ENCODE measurements around the gene IDI1. TPM values are rescaled to one million over a fixed set of nuclear protein-coding genes. Genes with fewer than 3 reads are reported as not detected.
A peak's percentile ranks its signal among the peaks of the same experiment; 100 is the strongest.

Gene IDI1
- total and polyA plus RNA-seq, 4 experiments from 2014 or later, result 30.3 to 45.4 (median 38.8) TPM

DNA sequence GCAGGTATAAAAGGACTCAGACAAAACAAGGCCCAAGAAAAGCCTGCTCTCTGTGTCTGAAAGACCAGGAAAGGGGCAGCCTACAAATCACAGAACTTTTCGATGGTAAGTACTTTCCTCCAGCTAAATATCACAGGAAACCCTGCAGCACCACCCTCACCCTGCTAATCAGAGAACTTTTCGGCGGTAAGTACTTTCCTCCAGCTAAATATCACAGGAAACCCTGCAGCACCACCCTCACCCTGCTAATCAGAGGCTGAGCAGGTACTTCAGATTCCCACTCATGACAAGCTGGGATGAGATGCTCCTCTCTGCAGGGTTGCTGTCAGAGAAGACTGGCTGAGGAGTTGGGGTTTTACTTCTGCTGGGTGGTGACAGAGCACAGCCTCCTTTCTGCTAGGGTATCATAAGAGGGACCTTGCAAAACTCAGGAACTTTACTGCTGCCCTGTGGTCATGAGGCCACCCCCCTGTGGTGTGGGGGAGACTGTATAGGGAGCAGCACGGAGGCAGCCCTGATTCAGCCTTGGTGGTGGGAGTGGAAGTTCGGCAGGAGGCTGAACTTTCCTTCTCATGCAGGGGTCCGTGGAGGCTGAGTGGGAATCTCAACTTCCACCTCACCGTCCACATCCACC is 14.4 kb upstream of the IDI1 start:
- peak; percentile 41 to 50 (median 45) for DNase-seq
- Mint-ChIP-seq H3K36me3 (peaks cover 0 to 7% of the 10 kb centered on the region in 2 donors), H3K4me1 (peaks cover 51 to 85% (median 74%) of the 10 kb centered on the region in 4 donors), H3K9me3 (no peaks in the 10 kb centered on the region), H3K27me3 (no peaks in the 10 kb centered on the region), H3K4me3 (peak overlapping the region; percentile 70 to 83 (median 77)), H3K27ac (peak overlapping the region; percentile 84 to 99 (median 92))
- H3K27me3 ChIP-seq (ENCODE audit: insufficient read depth, low read length), result no peaks in the 10 kb centered on the region
- peaks cover 72% of the 10 kb centered on the region for H3K4me1 ChIP-seq (ENCODE audit: insufficient read depth, low read length)
- H3K9me3 ChIP-seq (ENCODE audit: control insufficient read depth in 1 of 2, low read length in 2 of 2), result no peaks in the 10 kb centered on the region
- intact Hi-C loops (cut with micrococcal nuclease), result loop anchor here (2.0 kb wide), 1 partner anchor 15 kb away; the partner anchor contains the start of gene IDI1
- POLR2A ChIA-PET (ENCODE audit: partially characterized antibody), result interaction anchor here (0.6 to 2.5 kb wide), 6 partner anchors 10 to 75 kb away, joined by 3 to 33 read pairs (median 3); partner anchors contain the start of genes GTPBP4 and IDI1
- CTCF ChIA-PET (ENCODE audit: partially characterized antibody), result interaction anchor here (2.0 kb wide), 1 partner anchor 13 kb away, joined by 5 read pairs; no protein-coding TSS in a partner anchor
- no peaks in the 10 kb centered on the region for H3K36me3 ChIP-seq (ENCODE audit: insufficient read depth, low read length)
- H3K27ac ChIP-seq (ENCODE audit: low read depth, low read length), result peak overlapping the region; percentile 47
- peak overlapping the region in 1 of 2 donors; percentile 24 for H3K4me3 ChIP-seq (ENCODE audit: low read length in 2 of 2)

DNA sequence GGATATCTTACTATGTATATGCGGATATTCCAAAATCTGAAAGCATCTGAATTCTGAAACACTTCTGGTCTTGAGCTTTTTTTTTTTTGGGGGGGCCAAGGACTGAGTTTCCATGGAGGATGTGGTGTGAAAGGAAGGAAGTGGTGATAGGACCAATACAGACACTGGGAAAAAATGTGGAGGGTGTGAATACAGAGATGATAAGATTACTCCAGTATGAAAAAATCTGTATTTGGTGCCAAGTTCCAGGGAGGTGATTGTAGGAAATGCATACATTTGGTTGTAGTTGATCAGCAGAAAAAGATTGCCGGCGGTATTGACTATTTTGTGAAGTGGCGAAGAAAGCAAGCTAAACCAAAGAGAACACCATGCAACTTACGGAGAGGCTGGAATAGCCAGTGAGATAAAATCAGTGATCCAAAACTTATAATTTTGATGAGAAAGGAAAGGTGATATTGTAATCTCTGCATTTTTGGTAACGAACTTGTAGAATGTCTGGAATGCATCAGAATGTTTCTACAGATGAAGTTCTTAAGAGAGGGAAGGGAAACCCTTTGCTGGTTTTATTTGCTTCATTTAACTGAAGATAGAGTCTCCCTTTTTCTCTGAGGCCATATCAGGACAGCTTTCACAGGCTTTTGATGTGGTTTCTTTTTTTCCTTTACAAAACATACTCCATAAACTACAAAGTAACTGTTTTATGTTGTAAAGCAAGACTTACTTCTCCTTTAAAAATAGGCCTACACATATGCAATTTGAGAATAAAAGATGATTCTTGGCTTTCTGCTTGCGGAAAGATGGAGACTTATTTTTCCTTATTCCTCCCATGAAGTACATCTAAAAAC is 13.2 kb upstream of the IDI1 start:
- Histone ChIP-seq H3K36me3 (ENCODE audit: insufficient read depth, low read length) (no peaks in the 10 kb centered on the region), H3K27ac (ENCODE audit: low read depth, low read length) (peak overlapping the region; percentile 47), H3K27me3 (ENCODE audit: insufficient read depth, low read length) (no peaks in the 10 kb centered on the region), H3K4me3 (ENCODE audit: low read length in 2 of 2) (peak overlapping the region in 1 of 2 donors; percentile 24), H3K4me1 (ENCODE audit: insufficient read depth, low read length) (peaks cover 83% of the 10 kb centered on the region), H3K9me3 (ENCODE audit: control insufficient read depth in 1 of 2, low read length in 2 of 2) (no peaks in the 10 kb centered on the region)
- Mint-ChIP-seq H3K9me3 (no peaks in the 10 kb centered on the region), H3K4me1 (peaks cover 56 to 88% (median 78%) of the 10 kb centered on the region in 4 donors), H3K4me3 (peak overlapping the region; percentile 70 to 83 (median 77)), H3K27me3 (no peaks in the 10 kb centered on the region), H3K27ac (peak overlapping the region; percentile 84 to 99 (median 92)), H3K36me3 (peaks cover 0 to 19% of the 10 kb centered on the region in 2 donors)
- ChIA-PET POLR2A (ENCODE audit: partially characterized antibody) (interaction anchor here (0.6 to 2.5 kb wide), 5 partner anchors 9 to 74 kb away, joined by 3 to 33 read pairs (median 3); partner anchors contain the start of genes GTPBP4 and IDI1), CTCF (ENCODE audit: partially characterized antibody) (interaction anchor here (0.7 to 2.0 kb wide), 5 partner anchors 12 to 47 kb away, joined by 3 to 5 read pairs (median 4); partner anchors contain the start of gene IDI1)
- intact Hi-C loops (cut with micrococcal nuclease), result loop anchor here (2.0 kb wide), 1 partner anchor 13 kb away; the partner anchor contains the start of gene IDI1
- peak in 1 of 5 donors; percentile 37 for DNase-seq

DNA sequence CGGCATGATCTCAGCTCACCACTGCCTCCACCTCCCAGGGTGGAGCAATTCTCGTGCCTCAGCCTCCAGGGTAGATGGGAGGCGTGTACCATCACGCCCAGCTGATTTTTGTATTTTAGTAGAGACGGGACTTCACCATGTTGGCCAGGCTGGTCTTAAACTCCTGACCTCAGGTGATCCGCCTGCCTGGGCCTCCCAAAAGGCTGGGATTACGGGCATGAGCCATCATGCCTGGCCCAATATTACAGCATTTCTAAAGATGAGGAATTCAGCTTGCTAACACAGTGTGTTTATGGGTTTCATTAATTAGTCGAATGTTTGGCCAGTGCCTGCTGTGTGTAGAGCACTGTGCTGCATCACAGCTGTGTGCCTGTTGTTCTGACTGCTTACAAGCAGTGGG is 11.0 kb upstream of the IDI1 start:
- Histone ChIP-seq H3K4me1 (ENCODE audit: insufficient read depth, low read length) (peaks cover 82% of the 10 kb centered on the region), H3K27ac (ENCODE audit: low read depth, low read length) (peak overlapping the region; percentile 35), H3K9me3 (ENCODE audit: control insufficient read depth in 1 of 2, low read length in 2 of 2) (no peaks in the 10 kb centered on the region), H3K36me3 (ENCODE audit: insufficient read depth, low read length) (no peaks in the 10 kb centered on the region), H3K27me3 (ENCODE audit: insufficient read depth, low read length) (no peaks in the 10 kb centered on the region), H3K4me3 (ENCODE audit: low read length in 2 of 2) (no peak overlapping the region)
- ChIA-PET POLR2A (ENCODE audit: partially characterized antibody) (interaction anchor here (1.4 kb wide), 1 partner anchor 9 kb away, joined by 3 read pairs; no protein-coding TSS in a partner anchor), CTCF (ENCODE audit: partially characterized antibody) (no interaction called here)
- Mint-ChIP-seq H3K27ac (peak overlapping the region; percentile 81 to 99 (median 92)), H3K4me1 (peaks cover 61 to 97% (median 79%) of the 10 kb centered on the region in 4 donors), H3K27me3 (no peaks in the 10 kb centered on the region), H3K36me3 (peaks cover 0 to 29% of the 10 kb centered on the region in 2 donors), H3K4me3 (peak overlapping the region in 5 of 8 donors; percentile 24 to 68 (median 44)), H3K9me3 (no peaks in the 10 kb centered on the region)
- intact Hi-C loops (cut with micrococcal nuclease), result no loop called here
- no peak for DNase-seq

DNA sequence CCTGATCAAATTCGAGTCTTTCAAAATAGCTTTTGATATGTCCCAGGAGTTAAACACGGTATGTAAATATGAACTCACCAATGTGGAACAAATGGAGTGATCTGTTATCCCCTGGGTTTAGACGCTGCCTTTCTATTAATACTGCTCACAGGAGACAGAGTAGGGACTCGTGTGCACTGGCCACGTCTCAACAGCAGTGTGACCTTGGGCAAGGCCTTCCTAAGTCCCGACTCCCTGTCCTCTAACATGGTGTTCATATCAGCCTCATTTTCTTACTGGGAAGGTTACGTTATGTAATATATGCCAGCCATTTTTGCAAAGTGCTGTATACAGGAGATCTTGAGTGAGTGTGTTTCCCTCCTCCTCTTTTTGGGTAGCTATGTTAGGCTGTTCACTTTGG is 9.1 kb upstream of the IDI1 start:
- Histone ChIP-seq H3K9me3 (ENCODE audit: control insufficient read depth in 1 of 2, low read length in 2 of 2) (no peaks in the 10 kb centered on the region), H3K36me3 (ENCODE audit: insufficient read depth, low read length) (peaks cover 14% of the 10 kb centered on the region), H3K27ac (ENCODE audit: low read depth, low read length) (peak overlapping the region; percentile 98), H3K4me3 (ENCODE audit: low read length in 2 of 2) (peak overlapping the region in 1 of 2 donors; percentile 67), H3K27me3 (ENCODE audit: insufficient read depth, low read length) (no peaks in the 10 kb centered on the region), H3K4me1 (ENCODE audit: insufficient read depth, low read length) (peaks cover 82% of the 10 kb centered on the region)
- Mint-ChIP-seq H3K9me3 (no peaks in the 10 kb centered on the region), H3K27ac (peak overlapping the region; percentile 61 to 99 (median 93)), H3K27me3 (no peaks in the 10 kb centered on the region), H3K4me1 (peaks cover 64 to 97% (median 79%) of the 10 kb centered on the region in 4 donors), H3K36me3 (peaks cover 0 to 41% of the 10 kb centered on the region in 2 donors), H3K4me3 (peak overlapping the region; percentile 94 to 98 (median 96))
- no peak for DNase-seq
- POLR2A ChIA-PET (ENCODE audit: partially characterized antibody), result interaction anchor here (1.2 to 2.8 kb wide), 2 partner anchors 9 to 127 kb away, joined by 4 to 21 read pairs; partner anchors contain the start of genes IDI1 and LARP4B
- CTCF ChIA-PET (ENCODE audit: partially characterized antibody), result no interaction called here
- intact Hi-C loops (cut with micrococcal nuclease), result no loop called here

DNA sequence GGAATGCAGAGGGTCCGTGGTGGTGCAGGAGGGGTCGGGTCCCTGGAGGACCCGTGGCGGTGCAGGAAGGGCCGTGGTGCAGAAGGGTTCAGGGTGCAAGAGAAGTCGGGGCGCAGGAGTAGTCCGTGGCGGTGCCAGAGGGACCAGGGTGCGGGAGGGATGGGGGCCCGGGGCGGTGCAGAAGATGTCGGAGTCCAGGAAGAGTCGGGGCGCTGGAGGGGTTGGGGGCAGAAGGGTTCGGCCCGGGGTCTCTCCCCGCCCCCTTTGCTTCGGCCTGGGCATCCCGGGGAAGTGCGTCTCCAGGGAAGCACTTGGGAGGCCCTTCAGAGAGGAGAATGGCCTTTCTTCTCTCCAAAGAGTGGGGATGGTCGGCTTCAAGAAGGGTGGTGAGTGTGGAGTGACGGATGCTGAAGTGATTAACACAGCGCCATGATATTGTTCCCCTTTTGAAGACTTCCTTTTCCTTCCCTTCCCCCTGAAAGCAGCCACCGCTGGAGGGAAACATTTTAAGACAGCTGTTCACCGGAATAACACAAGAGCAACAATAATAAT is 8.3 kb upstream of the IDI1 start:
- H3K27ac Mint-ChIP-seq, result peak overlapping the region; percentile 92 to 99 (median 95)
- no peaks in the 10 kb centered on the region for H3K27me3 ChIP-seq (ENCODE audit: insufficient read depth, low read length)
- H3K9me3 ChIP-seq (ENCODE audit: control insufficient read depth in 1 of 2, low read length in 2 of 2), result no peaks in the 10 kb centered on the region
- intact Hi-C loops (cut with micrococcal nuclease), result no loop called here
- H3K4me1 ChIP-seq (ENCODE audit: insufficient read depth, low read length), result peaks cover 79% of the 10 kb centered on the region
- DNase-seq, result no peak
- peaks cover 0 to 47% of the 10 kb centered on the region in 2 donors for H3K36me3 Mint-ChIP-seq
- H3K9me3 Mint-ChIP-seq, result no peaks in the 10 kb centered on the region
- H3K4me3 Mint-ChIP-seq, result peak overlapping the region; percentile 94 to 98 (median 96)
- H3K27ac ChIP-seq (ENCODE audit: low read depth, low read length), result peak overlapping the region; percentile 98
- CTCF ChIA-PET (ENCODE audit: partially characterized antibody), result no interaction called here
- peak overlapping the region; percentile 67 to 89 for H3K4me3 ChIP-seq (ENCODE audit: low read length in 2 of 2)
- H3K4me1 Mint-ChIP-seq, result peaks cover 58 to 97% (median 78%) of the 10 kb centered on the region in 4 donors
- POLR2A ChIA-PET (ENCODE audit: partially characterized antibody), result interaction anchor here (1.2 to 3.6 kb wide), 6 partner anchors 8 to 126 kb away, joined by 4 to 22 read pairs (median 6); partner anchors contain the start of genes GTPBP4, IDI1 and LARP4B
- no peaks in the 10 kb centered on the region for H3K27me3 Mint-ChIP-seq
- peaks cover 18% of the 10 kb centered on the region for H3K36me3 ChIP-seq (ENCODE audit: insufficient read depth, low read length)

DNA sequence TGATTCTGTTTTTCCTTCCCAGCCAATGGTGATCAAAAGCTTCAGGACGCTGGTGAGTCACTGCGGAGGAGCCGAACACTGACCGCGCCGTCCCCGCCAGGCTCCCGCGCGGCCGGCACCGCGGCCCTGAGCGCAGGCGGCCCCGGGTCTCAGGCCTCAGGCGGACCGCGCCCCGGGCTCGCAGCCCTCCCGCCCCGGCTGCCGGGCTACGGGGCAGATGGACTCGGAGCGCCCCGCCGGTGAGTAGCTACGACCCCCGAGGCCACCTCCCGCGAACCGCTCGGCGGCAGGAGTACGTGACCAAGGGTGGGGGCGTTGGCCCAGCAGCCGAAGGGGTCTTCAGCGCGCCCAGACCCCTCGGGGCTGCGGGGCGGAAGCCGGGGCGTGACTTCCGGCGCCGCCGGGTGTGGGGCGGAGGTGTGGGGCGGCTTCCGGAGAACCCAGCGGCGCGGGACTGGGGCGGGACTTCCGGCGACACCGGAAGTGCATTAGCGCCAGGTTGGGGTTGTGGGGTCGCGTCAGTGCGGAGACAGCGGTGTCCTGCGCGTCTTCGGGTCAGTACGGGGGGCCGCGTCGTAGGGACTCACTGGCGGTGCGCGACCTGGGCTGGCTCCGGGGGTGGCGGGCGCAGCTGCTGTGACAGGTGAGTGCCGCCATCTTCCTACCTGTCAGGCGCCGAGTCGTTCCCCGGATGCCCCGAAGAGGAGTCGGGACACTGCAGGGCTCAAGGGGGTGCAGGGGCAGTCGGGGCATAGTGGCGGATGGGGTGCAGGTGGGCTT is 7.6 kb upstream of the IDI1 start, which contains the start of gene WDR37:
Gene WDR37, plus strand, starts transcription at position 60 of the 780 bp plus-strand sequence. CDS start 15,771 bp downstream, outside the sequence.
- peak within 1 kb of the TSS; percentile 67 to 89 for H3K4me3 ChIP-seq (ENCODE audit: low read length in 2 of 2)
- Mint-ChIP-seq H3K4me1 (peaks cover 55 to 97% (median 76%) of the 10 kb centered on the region in 4 donors), H3K4me3 (peak within 1 kb of the TSS; percentile 94 to 98 (median 96)), H3K27ac (peak within 1 kb of the TSS; percentile 93 to 99 (median 95)), H3K36me3 (peaks cover 0 to 52% of the 10 kb centered on the region in 2 donors), H3K27me3 (no peaks in the 10 kb centered on the region), H3K9me3 (no peaks in the 10 kb centered on the region)
- H3K9me3 ChIP-seq (ENCODE audit: control insufficient read depth in 1 of 2, low read length in 2 of 2), result no peaks in the 10 kb centered on the region
- peaks cover 18% of the 10 kb centered on the region for H3K36me3 ChIP-seq (ENCODE audit: insufficient read depth, low read length)
- intact Hi-C loops (cut with micrococcal nuclease), result loop anchor here (1.0 kb wide), 1 partner anchor 8 kb away; no protein-coding TSS in a partner anchor
- peak; percentile 86 to 89 (median 87) for DNase-seq
- CTCF ChIA-PET (ENCODE audit: partially characterized antibody), result interaction anchor here (1.5 to 1.6 kb wide), 2 partner anchors 11 to 70 kb away, joined by 3 to 4 read pairs; no protein-coding TSS in a partner anchor
- H3K4me1 ChIP-seq (ENCODE audit: insufficient read depth, low read length), result peaks cover 74% of the 10 kb centered on the region
- H3K27me3 ChIP-seq (ENCODE audit: insufficient read depth, low read length), result no peaks in the 10 kb centered on the region
- POLR2A ChIA-PET (ENCODE audit: partially characterized antibody), result interaction anchor here (1.2 to 3.6 kb wide), 7 partner anchors 8 to 71 kb away, joined by 3 to 22 read pairs (median 6); partner anchors contain the start of genes GTPBP4 and IDI1
- peak within 1 kb of the TSS; percentile 98 for H3K27ac ChIP-seq (ENCODE audit: low read depth, low read length)
